Measurements from ENCODE around the gene COX6B1.
"Not testable (repeated sequence)": the region's sequence is repeated elsewhere in the genome, so short reads cannot be mapped to it uniquely, and the experiment has no call there.

The COX6B1 gene

GRCh38 chr19:35648017-35648961 lies at the start of gene COX6B1:
Gene COX6B1, plus strand, starts transcription at chr19:35648323. Its CDS starts 2,921 bp downstream, at chr19:35651244.
- peak; percentile 61 to 89 (median 81) for DNase-seq (ENCODE audit: low read depth in 3 of 3)

GRCh38 chr19:35601971-35602370 lies 46.2 kb upstream of the COX6B1 start:
- no peak for DNase-seq (ENCODE audit: low read depth in 3 of 3)

- not testable (repeated sequence) for DNase-seq (ENCODE audit: low read depth in 3 of 3)
Measured at GRCh38 chr19:35604436-35604835, 43.7 kb upstream of the COX6B1 start.

- DNase-seq (ENCODE audit: low read depth in 3 of 3): not testable (repeated sequence)
Measured at GRCh38 chr19:35607170-35607569, 41.0 kb upstream of the COX6B1 start.

- no peak for DNase-seq (ENCODE audit: low read depth in 3 of 3)
Measured at GRCh38 chr19:35607661-35608060, 40.5 kb upstream of the COX6B1 start.

GRCh38 chr19:35608251-35608650 lies 39.9 kb upstream of the COX6B1 start:
- no peak for DNase-seq (ENCODE audit: low read depth in 3 of 3)

- DNase-seq (ENCODE audit: low read depth in 3 of 3): no peak
Measured at GRCh38 chr19:35609851-35610353, 38.2 kb upstream of the COX6B1 start.

- no peak for DNase-seq (ENCODE audit: low read depth in 3 of 3)
Measured at GRCh38 chr19:35612224-35612558, 35.9 kb upstream of the COX6B1 start.

GRCh38 chr19:35612559-35613321 lies 35.4 kb upstream of the COX6B1 start, which contains the start of gene HAUS5:
Gene HAUS5, plus strand, starts transcription at chr19:35612735. Its CDS starts 60 bp downstream, at chr19:35612795.
- DNase-seq (ENCODE audit: low read depth in 3 of 3): peak; percentile 90 to 93 (median 92)

GRCh38 chr19:35613574-35613973 lies 34.5 kb upstream of the COX6B1 start:
- no peak for DNase-seq (ENCODE audit: low read depth in 3 of 3)

- DNase-seq (ENCODE audit: low read depth in 3 of 3): no peak
Measured at GRCh38 chr19:35615036-35615435, 33.1 kb upstream of the COX6B1 start.

GRCh38 chr19:35618857-35619256 lies 29.3 kb upstream of the COX6B1 start:
- no peak for DNase-seq (ENCODE audit: low read depth in 3 of 3)

- no peak for DNase-seq (ENCODE audit: low read depth in 3 of 3)
Measured at GRCh38 chr19:35619290-35619923, 28.7 kb upstream of the COX6B1 start.

GRCh38 chr19:35620001-35620400 lies 28.1 kb upstream of the COX6B1 start:
- DNase-seq (ENCODE audit: low read depth in 3 of 3): no peak

GRCh38 chr19:35621708-35622107 lies 26.4 kb upstream of the COX6B1 start:
- DNase-seq (ENCODE audit: low read depth in 3 of 3): no peak

- DNase-seq (ENCODE audit: low read depth in 3 of 3): no peak
Measured at GRCh38 chr19:35622750-35623149, 25.4 kb upstream of the COX6B1 start.

GRCh38 chr19:35623327-35624010 lies 24.7 kb upstream of the COX6B1 start:
- DNase-seq (ENCODE audit: low read depth in 3 of 3): no peak

GRCh38 chr19:35628264-35628564 lies 19.9 kb upstream of the COX6B1 start:
- DNase-seq (ENCODE audit: low read depth in 3 of 3): no peak

GRCh38 chr19:35628565-35629331 lies 19.4 kb upstream of the COX6B1 start, which contains the start of gene RBM42:
Gene RBM42, plus strand, starts transcription at chr19:35629036. Its CDS starts 118 bp downstream, at chr19:35629154.
- DNase-seq (ENCODE audit: low read depth in 3 of 3): peak; percentile 85 to 95 (median 94)

GRCh38 chr19:35629332-35629633 lies 18.8 kb upstream of the COX6B1 start:
- DNase-seq (ENCODE audit: low read depth in 3 of 3): no peak
